Stimulated activated CD8-positive, alpha-beta memory T cell treated with anti-CD3 and anti-CD28 coated beads, Interleukin-2, amount 100 ng/mL, for 48 hours (primary cell): ENCODE measurements around the gene FLYWCH2.
"Not testable (repeated sequence)": the region's sequence is repeated elsewhere in the genome, so short reads cannot be mapped to it uniquely, and the experiment has no call there.

Experiments
- DNase-seq, 2 donors: peaks; one replicate each; pipeline ENCODE4 v3.0.0-alpha.2; 2020; ENCODE audit warnings: low read depth in 2 of 2

FLYWCH2 gene

GRCh38 chr16:2912330-2913199 lies 29.6 kb downstream of the FLYWCH2 start:
- peak in 1 of 2 donors; percentile 17 for DNase-seq

- no peak for DNase-seq
Observed at GRCh38 chr16:2913603-2914002, 30.6 kb downstream of the FLYWCH2 start.

- DNase-seq, result no peak
Observed at GRCh38 chr16:2914233-2914632, 31.2 kb downstream of the FLYWCH2 start.

GRCh38 chr16:2915196-2915929 lies 32.3 kb downstream of the FLYWCH2 start:
- DNase-seq, result no peak

GRCh38 chr16:2919511-2920255 lies 36.7 kb downstream of the FLYWCH2 start:
- DNase-seq, result peak; percentile 26 to 32

GRCh38 chr16:2923481-2923880 lies 40.5 kb downstream of the FLYWCH2 start:
- DNase-seq, result no peak

- no peak for DNase-seq
Observed at GRCh38 chr16:2924901-2925755, 42.1 kb downstream of the FLYWCH2 start.

GRCh38 chr16:2925951-2926649 lies 43.1 kb downstream of the FLYWCH2 start:
- no peak for DNase-seq

GRCh38 chr16:2926650-2926999 lies 43.6 kb downstream of the FLYWCH2 start:
- no peak for DNase-seq

- peak; percentile 69 to 86 for DNase-seq
Observed at GRCh38 chr16:2927010-2927646, 44.1 kb downstream of the FLYWCH2 start.

GRCh38 chr16:2928151-2928550 lies 45.1 kb downstream of the FLYWCH2 start:
- not testable (repeated sequence) for DNase-seq

- no peak for DNase-seq
Observed at GRCh38 chr16:2928796-2929195, 45.8 kb downstream of the FLYWCH2 start.

- DNase-seq, result no peak
Observed at GRCh38 chr16:2929693-2930092, 46.7 kb downstream of the FLYWCH2 start.

- DNase-seq, result no peak
Observed at GRCh38 chr16:2930236-2930635, 47.2 kb downstream of the FLYWCH2 start.

- not testable (repeated sequence) for DNase-seq
Observed at GRCh38 chr16:2931231-2931914, 48.4 kb downstream of the FLYWCH2 start.

- DNase-seq, result no peak
Observed at GRCh38 chr16:2933136-2933535, 50.1 kb downstream of the FLYWCH2 start.

- DNase-seq, result no peak
Observed at GRCh38 chr16:2933701-2934100, 50.7 kb downstream of the FLYWCH2 start.

- no peak for DNase-seq
Observed at GRCh38 chr16:2934450-2934849, 51.4 kb downstream of the FLYWCH2 start.

- no peak for DNase-seq
Observed at GRCh38 chr16:2936436-2937011, 53.5 kb downstream of the FLYWCH2 start.
